ENCODE data around the gene RGS1.

DNA sequence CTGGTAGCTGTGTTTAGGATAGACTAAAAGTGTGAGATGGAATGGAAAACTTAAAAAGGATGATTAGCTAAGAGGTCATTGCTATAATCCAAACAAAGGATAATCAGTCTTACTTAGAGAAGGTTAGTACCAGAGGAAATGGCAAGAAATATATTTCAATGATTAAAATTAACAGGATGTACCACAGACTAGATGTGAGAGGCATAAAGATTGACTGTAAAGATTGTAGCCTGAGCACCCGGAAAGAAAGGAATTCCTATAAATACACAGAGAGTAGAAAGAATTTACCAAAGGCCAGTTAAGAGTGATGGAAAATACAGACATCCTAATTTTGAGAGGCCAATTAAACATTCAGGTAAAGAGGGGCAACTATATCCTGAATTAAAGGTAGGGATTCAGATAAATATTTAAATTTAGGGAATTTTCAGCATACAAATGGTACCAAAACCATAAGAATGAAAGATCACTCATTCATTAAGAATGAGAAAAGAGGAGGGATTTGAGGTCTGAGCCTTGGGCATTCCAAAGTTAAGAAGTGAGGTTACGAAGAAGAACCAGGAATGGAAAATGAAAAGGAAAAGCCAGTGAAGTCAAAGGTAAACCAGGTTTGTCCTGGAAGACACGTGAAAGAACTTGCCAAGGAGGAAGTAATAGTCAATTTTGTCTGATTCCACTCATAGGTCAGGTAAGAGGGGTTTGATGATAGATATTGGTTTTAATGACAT is 46.4 kb upstream of the RGS1 start:
- TF ChIP-seq CTCF (IDR thresholded peaks at IDR 0.05) (no peak), POLR2A (IDR thresholded peaks at IDR 0.05) (no peak)
